K562 (cell line): ENCODE results near the gene GNA14.

Experiments used
- BRD4 ChIP-seq: fragments of 200-600 bp; sonication (generic); IDR thresholded peaks from 2 replicates; pipeline ENCODE4 v1.6.1; 2017; ENCODE audit warnings: inconsistent platforms
- HDAC8 ChIP-seq: fragments of 450-650 bp; IDR thresholded peaks from 2 replicates; pipeline ENCODE4 v1.6.1; 2016; ENCODE audit warnings: mild to moderate bottlenecking, missing genetic modification characterization, moderate library complexity, missing compliant biosample characterization
- JUND ChIP-seq, 2 experiments: IDR thresholded peaks; 2 replicates in 1 of 2; 3 replicates in 1 of 2; pipeline ENCODE4 v1.6.1; 2011; ENCODE audit warnings: borderline replicate concordance in 2 of 2, low read depth in 2 of 2, low read length in 2 of 2, improper control_type of control experiment in 1 of 2, missing biosample characterization in 1 of 2, missing genetic modification characterization in 1 of 2, missing genetic modification reagents in 1 of 2
- MYC ChIP-seq, 2 experiments: fragments of 250-450 bp in 1 of 2; sonication (Bioruptor Pico) in 1 of 2; IDR thresholded peaks; 2 replicates each; pipeline versions ENCODE4 v1.5.1 to v1.6.1; 2012 to 2021; ENCODE audit warnings: low read depth in 2 of 2, borderline replicate concordance in 1 of 2, improper control_type of control experiment in 1 of 2, low read length in 1 of 2, mild to moderate bottlenecking in 1 of 2, moderate library complexity in 1 of 2
- SIRT6 ChIP-seq: IDR thresholded peaks from one replicate; pipeline ENCODE4 v1.6.1; 2012; ENCODE audit warnings: low read depth, mild to moderate bottlenecking, control low read depth, inconsistent platforms, low read length, moderate library complexity
- SMARCA4 ChIP-seq: fragments of 450-650 bp; IDR thresholded peaks from 2 replicates; pipeline ENCODE4 v1.6.1; 2016
- TEAD4 ChIP-seq, 2 experiments: sonication (generic) in 1 of 2; formaldehyde crosslinking in 1 of 2; IDR thresholded peaks; 2 replicates each; pipeline versions ENCODE4 v1.6.1 to v1.8.0; 2012 to 2022; ENCODE audit warnings: borderline replicate concordance in 1 of 2, inconsistent platforms in 1 of 2, low read length in 1 of 2, mild to moderate bottlenecking in 1 of 2, missing genetic modification reagents in 1 of 2
- TF ChIP-seq, protein P1 (sequence below): fragments of 250-450 bp; sonication (Bioruptor Pico); IDR thresholded peaks from 2 replicates; pipeline ENCODE4 v1.4.0; 2020; ENCODE audit warnings: borderline replicate concordance
- TF ChIP-seq, protein P2 (sequence below): sonication (generic); formaldehyde crosslinking; IDR thresholded peaks from 2 replicates; pipeline ENCODE4 v1.8.1; 2023; ENCODE audit warnings: mild to moderate bottlenecking, missing genetic modification reagents
- TF ChIP-seq, protein P3 (sequence below): sonication (generic); formaldehyde crosslinking; IDR thresholded peaks from 2 replicates; pipeline ENCODE4 v1.8.0; 2022; ENCODE audit warnings: mild to moderate bottlenecking, missing genetic modification reagents, borderline replicate concordance
- TF ChIP-seq, protein P4 (sequence below): fragments of 200-800 bp; sonication (Bioruptor generic); IDR thresholded peaks from 2 replicates; pipeline ENCODE4 v1.6.1; 2017; ENCODE audit warnings: missing genetic modification characterization, missing compliant biosample characterization
- TF ChIP-seq, protein P5 (sequence below), 3 experiments: IDR thresholded peaks in 2 of 3; conservative IDR thresholded peaks in 1 of 3; 2 replicates each; pipeline ENCODE4 v1.5.1; 2011 to 2012; ENCODE audit warnings: low read length in 3 of 3, mild to moderate bottlenecking in 3 of 3, control low read depth in 2 of 3, improper control_type of control experiment in 1 of 3, inconsistent platforms in 1 of 3, low read depth in 1 of 3, mixed read lengths in 1 of 3, moderate library complexity in 1 of 3; ENCODE audit not compliant: insufficient read depth in 2 of 3

DNA sequence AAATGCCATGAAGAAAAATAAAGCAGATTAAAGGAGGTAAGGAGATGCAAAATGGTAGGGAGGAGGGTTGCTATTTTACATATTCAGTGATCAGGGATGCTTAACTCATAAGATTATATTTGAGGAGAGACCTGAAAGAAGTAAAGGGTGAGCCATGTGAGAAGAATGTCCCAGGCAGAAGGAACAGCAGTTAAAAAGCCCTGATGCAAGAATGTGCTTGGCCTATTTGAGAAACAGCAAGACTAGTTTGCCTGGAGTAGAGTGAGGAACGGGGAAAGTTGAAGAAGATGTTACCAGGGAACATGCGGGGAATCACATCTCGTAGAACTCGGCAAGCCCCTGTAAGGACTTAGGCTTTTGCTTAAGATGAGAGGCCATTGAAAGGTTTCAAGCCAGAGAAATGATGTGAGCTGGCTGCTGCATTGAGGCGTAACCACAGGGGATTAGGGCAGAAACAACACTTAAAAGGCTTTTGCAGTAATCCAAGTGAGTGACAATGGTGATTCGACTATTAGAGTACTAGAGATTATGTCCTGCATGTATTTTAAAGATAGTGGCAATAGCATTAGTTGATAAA lies 272.1 kb downstream of the GNA14 start:
- no peak for TF ChIP-seq MYC (IDR thresholded peaks at IDR 0.05; ENCODE audit: low read depth, low read length)
- no peak for TF ChIP-seq MYC (CRISPR knock-in tag; IDR thresholded peaks at IDR 0.05; ENCODE audit: borderline replicate concordance, low read depth)
- TF ChIP-seq, protein P1, sequence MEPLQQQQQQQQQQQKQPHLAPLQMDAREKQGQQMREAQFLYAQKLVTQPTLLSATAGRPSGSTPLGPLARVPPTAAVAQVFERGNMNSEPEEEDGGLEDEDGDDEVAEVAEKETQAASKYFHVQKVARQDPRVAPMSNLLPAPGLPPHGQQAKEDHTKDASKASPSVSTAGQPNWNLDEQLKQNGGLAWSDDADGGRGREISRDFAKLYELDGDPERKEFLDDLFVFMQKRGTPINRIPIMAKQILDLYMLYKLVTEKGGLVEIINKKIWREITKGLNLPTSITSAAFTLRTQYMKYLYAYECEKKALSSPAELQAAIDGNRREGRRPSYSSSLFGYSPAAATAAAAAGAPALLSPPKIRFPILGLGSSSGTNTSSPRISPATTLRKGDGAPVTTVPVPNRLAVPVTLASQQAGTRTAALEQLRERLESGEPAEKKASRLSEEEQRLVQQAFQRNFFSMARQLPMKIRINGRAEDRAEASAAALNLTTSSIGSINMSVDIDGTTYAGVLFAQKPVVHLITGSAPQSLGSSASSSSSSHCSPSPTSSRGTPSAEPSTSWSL (CRISPR knock-in tag), result no peak
- no peak for TF ChIP-seq JUND (IDR thresholded peaks at IDR 0.05; ENCODE audit: borderline replicate concordance, low read depth, low read length)
- no peak for TF ChIP-seq JUND (tag; IDR thresholded peaks at IDR 0.05; ENCODE audit: borderline replicate concordance, low read depth, low read length)
- no peak for TF ChIP-seq SIRT6
- TF ChIP-seq HDAC8 (tag), result no peak
- TF ChIP-seq, protein P2, sequence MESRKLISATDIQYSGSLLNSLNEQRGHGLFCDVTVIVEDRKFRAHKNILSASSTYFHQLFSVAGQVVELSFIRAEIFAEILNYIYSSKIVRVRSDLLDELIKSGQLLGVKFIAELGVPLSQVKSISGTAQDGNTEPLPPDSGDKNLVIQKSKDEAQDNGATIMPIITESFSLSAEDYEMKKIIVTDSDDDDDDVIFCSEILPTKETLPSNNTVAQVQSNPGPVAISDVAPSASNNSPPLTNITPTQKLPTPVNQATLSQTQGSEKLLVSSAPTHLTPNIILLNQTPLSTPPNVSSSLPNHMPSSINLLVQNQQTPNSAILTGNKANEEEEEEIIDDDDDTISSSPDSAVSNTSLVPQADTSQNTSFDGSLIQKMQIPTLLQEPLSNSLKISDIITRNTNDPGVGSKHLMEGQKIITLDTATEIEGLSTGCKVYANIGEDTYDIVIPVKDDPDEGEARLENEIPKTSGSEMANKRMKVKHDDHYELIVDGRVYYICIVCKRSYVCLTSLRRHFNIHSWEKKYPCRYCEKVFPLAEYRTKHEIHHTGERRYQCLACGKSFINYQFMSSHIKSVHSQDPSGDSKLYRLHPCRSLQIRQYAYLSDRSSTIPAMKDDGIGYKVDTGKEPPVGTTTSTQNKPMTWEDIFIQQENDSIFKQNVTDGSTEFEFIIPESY (CRISPR knock-in tag), result peak; percentile 50; the same call in 1 of the 2 replicates
- TF ChIP-seq, protein P3, sequence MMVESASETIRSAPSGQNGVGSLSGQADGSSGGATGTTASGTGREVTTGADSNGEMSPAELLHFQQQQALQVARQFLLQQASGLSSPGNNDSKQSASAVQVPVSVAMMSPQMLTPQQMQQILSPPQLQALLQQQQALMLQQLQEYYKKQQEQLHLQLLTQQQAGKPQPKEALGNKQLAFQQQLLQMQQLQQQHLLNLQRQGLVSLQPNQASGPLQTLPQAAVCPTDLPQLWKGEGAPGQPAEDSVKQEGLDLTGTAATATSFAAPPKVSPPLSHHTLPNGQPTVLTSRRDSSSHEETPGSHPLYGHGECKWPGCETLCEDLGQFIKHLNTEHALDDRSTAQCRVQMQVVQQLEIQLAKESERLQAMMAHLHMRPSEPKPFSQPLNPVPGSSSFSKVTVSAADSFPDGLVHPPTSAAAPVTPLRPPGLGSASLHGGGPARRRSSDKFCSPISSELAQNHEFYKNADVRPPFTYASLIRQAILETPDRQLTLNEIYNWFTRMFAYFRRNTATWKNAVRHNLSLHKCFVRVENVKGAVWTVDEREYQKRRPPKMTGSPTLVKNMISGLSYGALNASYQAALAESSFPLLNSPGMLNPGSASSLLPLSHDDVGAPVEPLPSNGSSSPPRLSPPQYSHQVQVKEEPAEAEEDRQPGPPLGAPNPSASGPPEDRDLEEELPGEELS (CRISPR knock-in tag), result no peak
- TF ChIP-seq SMARCA4, result no peak
- TF ChIP-seq TEAD4 (IDR thresholded peaks at IDR 0.05; ENCODE audit: low read length), result no peak
- no peak for TF ChIP-seq TEAD4 (CRISPR knock-in tag; IDR thresholded peaks at IDR 0.05; ENCODE audit: borderline replicate concordance)
- TF ChIP-seq, protein P4, sequence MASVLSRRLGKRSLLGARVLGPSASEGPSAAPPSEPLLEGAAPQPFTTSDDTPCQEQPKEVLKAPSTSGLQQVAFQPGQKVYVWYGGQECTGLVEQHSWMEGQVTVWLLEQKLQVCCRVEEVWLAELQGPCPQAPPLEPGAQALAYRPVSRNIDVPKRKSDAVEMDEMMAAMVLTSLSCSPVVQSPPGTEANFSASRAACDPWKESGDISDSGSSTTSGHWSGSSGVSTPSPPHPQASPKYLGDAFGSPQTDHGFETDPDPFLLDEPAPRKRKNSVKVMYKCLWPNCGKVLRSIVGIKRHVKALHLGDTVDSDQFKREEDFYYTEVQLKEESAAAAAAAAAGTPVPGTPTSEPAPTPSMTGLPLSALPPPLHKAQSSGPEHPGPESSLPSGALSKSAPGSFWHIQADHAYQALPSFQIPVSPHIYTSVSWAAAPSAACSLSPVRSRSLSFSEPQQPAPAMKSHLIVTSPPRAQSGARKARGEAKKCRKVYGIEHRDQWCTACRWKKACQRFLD (CRISPR knock-in tag), result no peak
- no peak for TF ChIP-seq BRD4
- TF ChIP-seq, protein P5, sequence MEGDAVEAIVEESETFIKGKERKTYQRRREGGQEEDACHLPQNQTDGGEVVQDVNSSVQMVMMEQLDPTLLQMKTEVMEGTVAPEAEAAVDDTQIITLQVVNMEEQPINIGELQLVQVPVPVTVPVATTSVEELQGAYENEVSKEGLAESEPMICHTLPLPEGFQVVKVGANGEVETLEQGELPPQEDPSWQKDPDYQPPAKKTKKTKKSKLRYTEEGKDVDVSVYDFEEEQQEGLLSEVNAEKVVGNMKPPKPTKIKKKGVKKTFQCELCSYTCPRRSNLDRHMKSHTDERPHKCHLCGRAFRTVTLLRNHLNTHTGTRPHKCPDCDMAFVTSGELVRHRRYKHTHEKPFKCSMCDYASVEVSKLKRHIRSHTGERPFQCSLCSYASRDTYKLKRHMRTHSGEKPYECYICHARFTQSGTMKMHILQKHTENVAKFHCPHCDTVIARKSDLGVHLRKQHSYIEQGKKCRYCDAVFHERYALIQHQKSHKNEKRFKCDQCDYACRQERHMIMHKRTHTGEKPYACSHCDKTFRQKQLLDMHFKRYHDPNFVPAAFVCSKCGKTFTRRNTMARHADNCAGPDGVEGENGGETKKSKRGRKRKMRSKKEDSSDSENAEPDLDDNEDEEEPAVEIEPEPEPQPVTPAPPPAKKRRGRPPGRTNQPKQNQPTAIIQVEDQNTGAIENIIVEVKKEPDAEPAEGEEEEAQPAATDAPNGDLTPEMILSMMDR (IDR thresholded peaks at IDR 0.05 in 2 of 3, conservative IDR thresholded peaks at IDR 0.05 in 1 of 3; ENCODE audit: insufficient read depth in 2 of 3, low read depth in 1 of 3, low read length in 3 of 3), result no peak
